ENCODE data around the gene GCSAML. TPM values are rescaled to one million over a fixed set of nuclear protein-coding genes. Genes with fewer than 3 reads are reported as not detected.
"Not testable (repeated sequence)": the region's sequence is repeated elsewhere in the genome, so short reads cannot be mapped to it uniquely, and the experiment has no call there.

GCSAML gene
- 1 to 10 TPM in 1 of 4 donors, under 1 TPM in 3; 0.61 to 1.1 (median 0.84) TPM for polyA plus RNA-seq (ENCODE audit: insufficient read length in 4 of 4)

GRCh38 chr1:247548769-247549182 lies at the start of gene GCSAML:
Gene GCSAML, plus strand, starts transcription at chr1:247549134. Its CDS starts 58 bp downstream, at chr1:247549192.
- no peak for DNase-seq (ENCODE audit: low read depth in 4 of 4, low spot score in 3 of 4)

GRCh38 chr1:247500865-247501264 lies 48.1 kb upstream of the GCSAML start:
- DNase-seq (ENCODE audit: low read depth in 4 of 4, low spot score in 3 of 4), result no peak

GRCh38 chr1:247506831-247507230 lies 42.1 kb upstream of the GCSAML start:
- no peak for DNase-seq (ENCODE audit: low read depth in 4 of 4, low spot score in 3 of 4)

GRCh38 chr1:247517795-247518612 lies 30.9 kb upstream of the GCSAML start:
- no peak for DNase-seq (ENCODE audit: low read depth in 4 of 4, low spot score in 3 of 4)

GRCh38 chr1:247518613-247518891 lies 30.4 kb upstream of the GCSAML start:
- DNase-seq (ENCODE audit: low read depth in 4 of 4, low spot score in 3 of 4), result no peak

GRCh38 chr1:247521886-247522285 lies 27.0 kb upstream of the GCSAML start:
- not testable (repeated sequence) for DNase-seq (ENCODE audit: low read depth in 4 of 4, low spot score in 3 of 4)

- DNase-seq (ENCODE audit: low read depth in 4 of 4, low spot score in 3 of 4), result no peak
These were observed 20.0 kb upstream of the GCSAML start for GRCh38 chr1:247528812-247529474.

GRCh38 chr1:247529771-247530355 lies 19.1 kb upstream of the GCSAML start:
- DNase-seq (ENCODE audit: low read depth in 4 of 4, low spot score in 3 of 4), result no peak

- DNase-seq (ENCODE audit: low read depth in 4 of 4, low spot score in 3 of 4), result no peak
These were observed 18.1 kb upstream of the GCSAML start for GRCh38 chr1:247530785-247531184.

- no peak for DNase-seq (ENCODE audit: low read depth in 4 of 4, low spot score in 3 of 4)
These were observed 17.0 kb upstream of the GCSAML start for GRCh38 chr1:247531937-247532336.

GRCh38 chr1:247535402-247535801 lies 13.5 kb upstream of the GCSAML start:
- DNase-seq (ENCODE audit: low read depth in 4 of 4, low spot score in 3 of 4), result no peak

- no peak for DNase-seq (ENCODE audit: low read depth in 4 of 4, low spot score in 3 of 4)
These were observed 12.6 kb upstream of the GCSAML start, which contains the start of gene OR2C3 for GRCh38 chr1:247536340-247536739. Gene OR2C3, minus strand, starts transcription at chr1:247536440. Its CDS starts 3,929 bp downstream, at chr1:247532511.

- no peak for DNase-seq (ENCODE audit: low read depth in 4 of 4, low spot score in 3 of 4)
These were observed 10.4 kb upstream of the GCSAML start for GRCh38 chr1:247538561-247538960.

- no peak for DNase-seq (ENCODE audit: low read depth in 4 of 4, low spot score in 3 of 4)
These were observed 9.7 kb upstream of the GCSAML start for GRCh38 chr1:247539215-247539614.

GRCh38 chr1:247540581-247540980 lies 8.4 kb upstream of the GCSAML start:
- no peak for DNase-seq (ENCODE audit: low read depth in 4 of 4, low spot score in 3 of 4)

GRCh38 chr1:247542811-247543210 lies 6.1 kb upstream of the GCSAML start:
- DNase-seq (ENCODE audit: low read depth in 4 of 4, low spot score in 3 of 4), result no peak

GRCh38 chr1:247548092-247548491 lies 842 bp upstream of the GCSAML start:
- no peak for DNase-seq (ENCODE audit: low read depth in 4 of 4, low spot score in 3 of 4)

- DNase-seq (ENCODE audit: low read depth in 4 of 4, low spot score in 3 of 4), result no peak
These were observed 2.8 kb downstream of the GCSAML start for GRCh38 chr1:247551721-247552120.

GRCh38 chr1:247552231-247552630 lies 3.3 kb downstream of the GCSAML start:
- no peak for DNase-seq (ENCODE audit: low read depth in 4 of 4, low spot score in 3 of 4)

- no peak for DNase-seq (ENCODE audit: low read depth in 4 of 4, low spot score in 3 of 4)
These were observed 9.2 kb downstream of the GCSAML start for GRCh38 chr1:247557926-247558674.

GRCh38 chr1:247561711-247562110 lies 12.8 kb downstream of the GCSAML start:
- DNase-seq (ENCODE audit: low read depth in 4 of 4, low spot score in 3 of 4), result no peak
